GM12891 (cell line): ENCODE data around the gene DNAJC18.

Experiments used
- PAX5 ChIP-seq: IDR thresholded peaks from 2 replicates; pipeline ENCODE4 v1.6.1; 2011; ENCODE audit warnings: low read length, moderate library complexity, mild to moderate bottlenecking; ENCODE audit not compliant: insufficient read depth, severe bottlenecking
- POLR2A ChIP-seq: IDR thresholded peaks from 2 replicates; pipeline ENCODE4 v1.6.1; 2011; ENCODE audit warnings: low read depth, low read length, control low read depth
- POLR2AphosphoS5 ChIP-seq: IDR thresholded peaks from 2 replicates; pipeline ENCODE4 v1.6.1; 2011; ENCODE audit warnings: low read depth, low read length, control low read depth
- SPI1 ChIP-seq: IDR thresholded peaks from 2 replicates; pipeline ENCODE4 v1.6.1; 2011; ENCODE audit warnings: low read depth, low read length, control low read depth
- TAF1 ChIP-seq: IDR thresholded peaks from 2 replicates; pipeline ENCODE4 v1.6.1; 2011; ENCODE audit warnings: low read depth, low read length, control low read depth

DNA sequence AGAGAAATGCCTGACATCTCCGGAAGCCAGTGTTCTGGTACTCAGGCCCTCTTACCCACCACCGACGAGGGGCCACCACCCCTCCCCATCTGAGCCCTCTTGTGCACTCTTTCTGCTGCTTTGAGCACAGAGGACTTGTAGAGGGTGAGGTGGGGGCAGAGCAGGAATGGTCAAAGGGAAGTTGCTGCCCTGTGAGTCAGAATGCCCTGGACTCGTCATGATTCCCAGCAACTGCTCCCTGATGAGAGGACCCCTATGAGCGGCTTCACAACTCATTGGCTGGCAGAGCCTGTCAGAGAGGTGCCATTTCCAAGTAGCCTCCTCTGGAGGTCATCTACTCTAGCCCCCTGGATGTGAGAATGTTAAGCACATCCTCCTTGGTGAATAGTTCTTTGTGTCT, 22.4 kb upstream of the DNAJC18 start:
- TF ChIP-seq POLR2A (no peak), TAF1 (no peak), SPI1 (no peak), POLR2AphosphoS5 (no peak), PAX5 (no peak)
